ENCODE results near the gene TLCD5.

GRCh38 chr11:120310870-120311269 lies 14.2 kb upstream of the TLCD5 start:
- TF ChIP-seq CTCF (IDR thresholded peaks at IDR 0.05) (no peak), POLR2A (IDR thresholded peaks at IDR 0.05) (no peak)

Measured in lower leg skin (tissue), 3 donors.